ENCODE data around the gene TM4SF4. TPM values are rescaled to one million over a fixed set of nuclear protein-coding genes. Genes with fewer than 3 reads are reported as not detected.
A peak's percentile ranks its signal among the peaks of the same experiment; 100 is the strongest.

Gene TM4SF4, protein sequence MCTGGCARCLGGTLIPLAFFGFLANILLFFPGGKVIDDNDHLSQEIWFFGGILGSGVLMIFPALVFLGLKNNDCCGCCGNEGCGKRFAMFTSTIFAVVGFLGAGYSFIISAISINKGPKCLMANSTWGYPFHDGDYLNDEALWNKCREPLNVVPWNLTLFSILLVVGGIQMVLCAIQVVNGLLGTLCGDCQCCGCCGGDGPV
- under 1 TPM; 0.02 to 0.12 TPM for polyA plus RNA-seq

DNA sequence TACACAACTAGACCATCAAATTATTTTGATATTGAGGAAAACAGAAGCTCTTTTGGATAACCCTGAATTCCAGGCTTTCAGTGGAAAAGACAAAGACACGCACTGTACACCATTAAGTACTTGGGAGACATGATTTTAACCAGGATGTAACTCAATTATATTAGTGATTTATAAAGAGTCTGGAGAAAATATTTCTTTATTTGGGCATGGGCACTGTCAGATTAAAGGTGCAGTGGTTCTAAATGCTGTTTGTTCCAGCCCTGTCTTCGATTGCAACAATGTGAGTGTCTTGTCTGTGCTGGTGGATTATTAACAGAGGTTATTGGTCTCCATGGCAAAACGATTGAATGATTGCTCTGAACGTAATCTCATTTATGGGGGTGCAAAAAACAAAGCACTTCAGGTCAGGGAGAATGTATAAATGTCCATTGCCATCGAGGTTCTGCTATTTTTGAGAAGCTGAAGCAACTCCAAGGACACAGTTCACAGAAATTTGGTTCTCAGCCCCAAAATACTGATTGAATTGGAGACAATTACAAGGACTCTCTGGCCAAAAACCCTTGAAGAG lies at the start of gene TM4SF4:
Gene TM4SF4, plus strand, starts transcription at position 448 of the 568 bp plus-strand sequence. CDS start 181 bp downstream, outside the sequence.
- 61 to 76% methylated on average over 5 of the region's 5 CpGs for WGBS, 2 donors

DNA sequence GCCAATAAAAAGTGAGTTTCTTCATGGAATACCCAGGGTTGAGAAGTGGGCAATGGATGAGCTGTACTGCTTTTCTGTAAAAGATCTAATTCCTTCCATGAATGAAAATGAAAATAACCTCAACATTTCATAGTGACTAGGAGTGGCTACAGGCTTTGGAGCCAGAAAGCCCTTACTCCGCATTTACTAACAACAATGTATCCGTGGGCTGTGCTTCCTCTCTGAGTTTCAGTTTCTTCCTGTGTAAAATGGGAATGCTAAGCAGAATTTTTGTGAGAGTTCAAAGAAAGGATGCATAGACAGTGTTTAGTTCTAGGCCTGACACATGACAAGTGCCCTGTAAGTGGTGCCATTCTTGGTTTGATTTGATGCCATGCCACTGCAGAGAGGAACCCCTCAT lies 49.6 kb upstream of the TM4SF4 start:
- no peaks in the 10 kb centered on the region for H3K36me3 ChIP-seq (ENCODE audit: control insufficient read depth in 2 of 2, insufficient read depth in 2 of 2, low read length in 1 of 2)
- no peaks in the 10 kb centered on the region for H3K4me1 ChIP-seq (ENCODE audit: control insufficient read depth in 2 of 2, insufficient read depth in 2 of 2, low read length in 1 of 2)
- no peaks in the 10 kb centered on the region for H3K9me3 ChIP-seq (ENCODE audit: control insufficient read depth in 2 of 2, insufficient read depth in 1 of 2, low read depth in 1 of 2, low read length in 1 of 2)
- WGBS, 2 donors, result 51 to 58% methylated on average over 2 of the region's 2 CpGs
- H3K27me3 ChIP-seq (ENCODE audit: control insufficient read depth in 1 of 2, insufficient read depth in 2 of 2, low read length in 2 of 2), result no peaks in the 10 kb centered on the region
- H3K27ac ChIP-seq (ENCODE audit: low read depth in 2 of 2, low read length in 1 of 2), result no peak overlapping the region
- no peak overlapping the region for H3K4me3 ChIP-seq (ENCODE audit: low read depth in 1 of 2, low read length in 2 of 2)

More for the DNA sequence above, at the start of gene TM4SF4:
- peaks cover 0 to 4% of the 10 kb centered on the region in 2 donors for H3K4me1 ChIP-seq (ENCODE audit: control insufficient read depth in 2 of 2, insufficient read depth in 2 of 2, low read length in 1 of 2)
- H3K4me3 ChIP-seq (ENCODE audit: low read depth in 1 of 2, low read length in 2 of 2), result no peak within 1 kb of the TSS
- H3K27ac ChIP-seq (ENCODE audit: low read depth in 2 of 2, low read length in 1 of 2), result peak within 1 kb of the TSS; percentile 84 to 94
- no peaks in the 10 kb centered on the region for H3K9me3 ChIP-seq (ENCODE audit: control insufficient read depth in 2 of 2, insufficient read depth in 1 of 2, low read depth in 1 of 2, low read length in 1 of 2)
- no peaks in the 10 kb centered on the region for H3K36me3 ChIP-seq (ENCODE audit: control insufficient read depth in 2 of 2, insufficient read depth in 2 of 2, low read length in 1 of 2)
- H3K27me3 ChIP-seq (ENCODE audit: control insufficient read depth in 1 of 2, insufficient read depth in 2 of 2, low read length in 2 of 2), result no peaks in the 10 kb centered on the region

- Histone ChIP-seq H3K27ac (ENCODE audit: low read depth in 2 of 2, low read length in 1 of 2) (no peak overlapping the region), H3K4me3 (ENCODE audit: low read depth in 1 of 2, low read length in 2 of 2) (no peak overlapping the region), H3K36me3 (ENCODE audit: control insufficient read depth in 2 of 2, insufficient read depth in 2 of 2, low read length in 1 of 2) (no peaks in the 10 kb centered on the region), H3K4me1 (ENCODE audit: control insufficient read depth in 2 of 2, insufficient read depth in 2 of 2, low read length in 1 of 2) (no peaks in the 10 kb centered on the region), H3K9me3 (ENCODE audit: control insufficient read depth in 2 of 2, insufficient read depth in 1 of 2, low read depth in 1 of 2, low read length in 1 of 2) (no peaks in the 10 kb centered on the region), H3K27me3 (ENCODE audit: control insufficient read depth in 1 of 2, insufficient read depth in 2 of 2, low read length in 2 of 2) (no peaks in the 10 kb centered on the region)
- 59 to 73% methylated on average over 2 of the region's 2 CpGs for WGBS, 2 donors
Measured at GRCh38 chr3:149426325-149426724, 48.2 kb upstream of the TM4SF4 start.

DNA sequence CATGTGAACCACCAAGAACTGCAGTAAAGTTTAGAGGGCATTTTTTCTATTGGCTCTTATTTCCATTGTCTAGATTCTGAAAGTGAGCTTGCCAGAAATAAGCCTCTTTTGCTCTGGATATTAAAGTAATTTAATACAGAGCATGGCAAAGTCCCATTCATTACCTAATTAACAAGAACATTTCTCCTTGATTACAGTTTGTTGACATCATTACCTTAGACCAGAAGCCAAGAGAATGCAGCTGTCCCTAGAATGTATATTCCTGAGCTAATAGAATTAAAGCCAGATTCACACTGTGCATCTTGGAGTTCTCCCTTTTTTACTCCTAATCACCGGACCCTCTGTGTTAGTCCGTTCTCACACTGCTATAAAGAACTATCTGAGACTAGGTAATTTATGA lies 46.4 kb upstream of the TM4SF4 start:
- no peaks in the 10 kb centered on the region for H3K4me1 ChIP-seq (ENCODE audit: control insufficient read depth in 2 of 2, insufficient read depth in 2 of 2, low read length in 1 of 2)

DNA sequence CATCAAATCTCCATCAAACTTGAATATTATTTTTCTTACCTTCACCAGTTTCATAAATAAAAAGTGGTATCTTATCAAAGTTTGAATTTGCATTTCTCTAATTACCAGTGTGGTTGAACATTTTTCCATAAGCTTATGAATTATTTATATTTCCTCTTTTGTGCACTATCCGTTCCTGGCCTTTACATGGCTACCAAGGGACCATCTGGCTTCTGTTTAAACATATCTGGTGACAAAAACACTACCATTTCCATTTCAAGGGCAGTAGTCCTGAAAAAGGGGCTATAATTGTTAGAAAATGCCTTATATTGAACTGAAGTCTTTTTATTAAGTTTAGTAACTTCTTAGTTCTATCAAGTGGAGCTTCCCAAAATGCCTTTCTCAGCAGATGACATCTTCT lies 44.3 kb upstream of the TM4SF4 start:
- H3K27ac ChIP-seq (ENCODE audit: low read depth in 2 of 2, low read length in 1 of 2), result no peak overlapping the region
- H3K9me3 ChIP-seq (ENCODE audit: control insufficient read depth in 2 of 2, insufficient read depth in 1 of 2, low read depth in 1 of 2, low read length in 1 of 2), result no peaks in the 10 kb centered on the region
- no peak overlapping the region for H3K4me3 ChIP-seq (ENCODE audit: low read depth in 1 of 2, low read length in 2 of 2)
- no peaks in the 10 kb centered on the region for H3K4me1 ChIP-seq (ENCODE audit: control insufficient read depth in 2 of 2, insufficient read depth in 2 of 2, low read length in 1 of 2)
- H3K27me3 ChIP-seq (ENCODE audit: control insufficient read depth in 1 of 2, insufficient read depth in 2 of 2, low read length in 2 of 2), result no peaks in the 10 kb centered on the region
- H3K36me3 ChIP-seq (ENCODE audit: control insufficient read depth in 2 of 2, insufficient read depth in 2 of 2, low read length in 1 of 2), result no peaks in the 10 kb centered on the region
- WGBS, 2 donors, result 82% methylated on average over 1 of the region's 1 CpG

More for the DNA sequence above, 46.4 kb upstream of the TM4SF4 start:
- H3K27me3 ChIP-seq (ENCODE audit: control insufficient read depth in 1 of 2, insufficient read depth in 2 of 2, low read length in 2 of 2), result no peaks in the 10 kb centered on the region
- H3K9me3 ChIP-seq (ENCODE audit: control insufficient read depth in 2 of 2, insufficient read depth in 1 of 2, low read depth in 1 of 2, low read length in 1 of 2), result no peaks in the 10 kb centered on the region
- no peak overlapping the region for H3K4me3 ChIP-seq (ENCODE audit: low read depth in 1 of 2, low read length in 2 of 2)
- 91 to 93% methylated on average over 2 of the region's 2 CpGs for WGBS, 2 donors
- no peaks in the 10 kb centered on the region for H3K36me3 ChIP-seq (ENCODE audit: control insufficient read depth in 2 of 2, insufficient read depth in 2 of 2, low read length in 1 of 2)
- no peak overlapping the region for H3K27ac ChIP-seq (ENCODE audit: low read depth in 2 of 2, low read length in 1 of 2)

DNA sequence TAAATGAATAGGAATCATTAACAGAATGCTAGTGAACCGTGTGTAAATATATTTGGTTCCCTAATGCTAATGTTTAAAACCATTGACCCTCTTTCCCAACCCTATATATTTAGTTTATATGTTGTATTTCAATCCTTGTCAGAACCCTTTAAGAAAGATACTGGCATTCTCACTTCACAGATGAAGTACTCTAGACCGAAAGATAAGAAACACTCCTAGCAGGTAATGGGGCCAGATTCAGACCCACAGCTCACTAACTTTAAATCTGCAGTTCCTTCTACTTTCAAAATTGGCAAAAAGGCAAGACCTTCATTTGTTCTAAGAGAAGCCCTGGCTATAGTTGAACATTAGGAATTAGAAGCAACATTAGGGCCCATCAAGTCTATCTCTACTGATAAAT lies 42.3 kb upstream of the TM4SF4 start:
- no peak overlapping the region for H3K27ac ChIP-seq (ENCODE audit: low read depth in 2 of 2, low read length in 1 of 2)
- H3K9me3 ChIP-seq (ENCODE audit: control insufficient read depth in 2 of 2, insufficient read depth in 1 of 2, low read depth in 1 of 2, low read length in 1 of 2), result no peaks in the 10 kb centered on the region
- no peaks in the 10 kb centered on the region for H3K27me3 ChIP-seq (ENCODE audit: control insufficient read depth in 1 of 2, insufficient read depth in 2 of 2, low read length in 2 of 2)
- no peaks in the 10 kb centered on the region for H3K4me1 ChIP-seq (ENCODE audit: control insufficient read depth in 2 of 2, insufficient read depth in 2 of 2, low read length in 1 of 2)
- no peak overlapping the region for H3K4me3 ChIP-seq (ENCODE audit: low read depth in 1 of 2, low read length in 2 of 2)
- 76 to 83% methylated on average over 2 of the region's 2 CpGs for WGBS, 2 donors
- no peaks in the 10 kb centered on the region for H3K36me3 ChIP-seq (ENCODE audit: control insufficient read depth in 2 of 2, insufficient read depth in 2 of 2, low read length in 1 of 2)

DNA sequence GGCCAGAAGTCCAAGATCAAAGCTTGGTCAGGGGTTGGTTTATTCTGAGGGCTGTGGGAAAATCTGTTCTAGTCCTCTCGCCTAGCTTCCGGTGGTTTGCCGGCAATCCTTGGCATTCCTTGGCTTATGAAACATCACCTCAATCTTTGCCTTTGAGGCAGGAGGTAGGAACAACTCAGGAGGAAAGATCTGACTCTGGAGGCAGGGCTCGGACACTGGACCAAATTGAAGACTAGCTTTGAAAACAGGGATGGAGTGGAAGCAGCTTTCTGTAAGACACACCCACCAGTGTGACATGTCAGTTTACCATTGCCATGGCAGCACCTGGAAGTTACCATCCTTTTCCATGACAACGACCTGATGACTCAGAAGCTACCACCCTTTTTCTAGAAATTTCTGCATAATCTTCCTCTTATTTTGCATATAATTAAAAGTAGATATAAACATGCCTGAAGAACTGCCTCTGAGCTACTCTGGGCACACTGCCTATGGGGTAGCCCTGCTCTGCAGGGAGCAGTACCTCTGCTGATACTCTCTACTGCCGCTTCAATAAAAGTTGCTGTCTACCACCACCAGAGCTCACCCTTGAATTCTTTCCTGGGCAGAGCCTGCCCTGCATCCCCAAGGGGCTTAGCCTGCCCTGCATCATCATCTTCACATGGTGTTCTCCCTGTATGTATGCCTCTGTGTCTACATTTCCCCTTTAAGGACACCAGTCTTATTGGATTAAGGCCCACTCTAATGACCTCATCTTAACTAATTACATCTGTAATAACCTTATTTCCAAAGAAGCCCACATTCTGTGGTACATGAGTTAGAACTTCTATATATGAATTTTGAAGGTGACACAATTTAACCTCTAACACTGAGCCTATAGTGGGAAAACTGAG lies 38.3 kb upstream of the TM4SF4 start:
- Histone ChIP-seq H3K36me3 (ENCODE audit: control insufficient read depth in 2 of 2, insufficient read depth in 2 of 2, low read length in 1 of 2) (no peaks in the 10 kb centered on the region), H3K9me3 (ENCODE audit: control insufficient read depth in 2 of 2, insufficient read depth in 1 of 2, low read depth in 1 of 2, low read length in 1 of 2) (no peaks in the 10 kb centered on the region), H3K4me3 (ENCODE audit: low read depth in 1 of 2, low read length in 2 of 2) (no peak overlapping the region), H3K27me3 (ENCODE audit: control insufficient read depth in 1 of 2, insufficient read depth in 2 of 2, low read length in 2 of 2) (no peaks in the 10 kb centered on the region), H3K27ac (ENCODE audit: low read depth in 2 of 2, low read length in 1 of 2) (no peak overlapping the region), H3K4me1 (ENCODE audit: control insufficient read depth in 2 of 2, insufficient read depth in 2 of 2, low read length in 1 of 2) (no peaks in the 10 kb centered on the region)
- WGBS, 2 donors, result 89 to 90% methylated on average over 6 of the region's 6 CpGs

DNA sequence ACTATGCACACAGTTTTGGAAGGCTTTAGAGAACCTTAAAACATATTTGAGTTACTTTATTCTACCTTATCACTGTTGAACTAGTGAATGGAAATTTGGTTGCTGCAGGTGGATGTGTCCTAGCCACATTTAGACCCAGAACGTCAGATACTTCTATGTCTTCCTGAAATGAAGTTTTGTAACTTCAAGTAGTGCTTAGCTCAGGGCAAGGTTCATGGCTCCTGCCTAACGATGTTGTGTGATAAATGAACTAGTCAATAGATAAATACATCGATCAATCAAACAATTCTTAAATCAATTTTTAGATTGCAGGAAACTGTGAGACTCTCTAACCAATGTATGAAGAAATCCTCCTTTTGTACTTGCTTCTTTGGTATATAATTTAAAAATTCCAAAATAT lies 37.2 kb upstream of the TM4SF4 start:
- no peak overlapping the region for H3K4me3 ChIP-seq (ENCODE audit: low read depth in 1 of 2, low read length in 2 of 2)
- no peaks in the 10 kb centered on the region for H3K36me3 ChIP-seq (ENCODE audit: control insufficient read depth in 2 of 2, insufficient read depth in 2 of 2, low read length in 1 of 2)
- 71 to 88% methylated on average over 3 of the region's 3 CpGs for WGBS, 2 donors
- no peaks in the 10 kb centered on the region for H3K9me3 ChIP-seq (ENCODE audit: control insufficient read depth in 2 of 2, insufficient read depth in 1 of 2, low read depth in 1 of 2, low read length in 1 of 2)
- no peaks in the 10 kb centered on the region for H3K4me1 ChIP-seq (ENCODE audit: control insufficient read depth in 2 of 2, insufficient read depth in 2 of 2, low read length in 1 of 2)
- H3K27ac ChIP-seq (ENCODE audit: low read depth in 2 of 2, low read length in 1 of 2), result no peak overlapping the region
- no peaks in the 10 kb centered on the region for H3K27me3 ChIP-seq (ENCODE audit: control insufficient read depth in 1 of 2, insufficient read depth in 2 of 2, low read length in 2 of 2)

- no peak overlapping the region for H3K4me3 ChIP-seq (ENCODE audit: low read depth in 1 of 2, low read length in 2 of 2)
- H3K27me3 ChIP-seq (ENCODE audit: control insufficient read depth in 1 of 2, insufficient read depth in 2 of 2, low read length in 2 of 2), result no peaks in the 10 kb centered on the region
- H3K36me3 ChIP-seq (ENCODE audit: control insufficient read depth in 2 of 2, insufficient read depth in 2 of 2, low read length in 1 of 2), result no peaks in the 10 kb centered on the region
- H3K9me3 ChIP-seq (ENCODE audit: control insufficient read depth in 2 of 2, insufficient read depth in 1 of 2, low read depth in 1 of 2, low read length in 1 of 2), result no peaks in the 10 kb centered on the region
- H3K27ac ChIP-seq (ENCODE audit: low read depth in 2 of 2, low read length in 1 of 2), result no peak overlapping the region
- no peaks in the 10 kb centered on the region for H3K4me1 ChIP-seq (ENCODE audit: control insufficient read depth in 2 of 2, insufficient read depth in 2 of 2, low read length in 1 of 2)
Measured at GRCh38 chr3:149437710-149438109, 36.8 kb upstream of the TM4SF4 start.
